ENCODE results near the gene ACOT11. TPM values are rescaled to one million over a fixed set of nuclear protein-coding genes. Genes with fewer than 3 reads are reported as not detected.
"Not testable (repeated sequence)": the region's sequence is repeated elsewhere in the genome, so short reads cannot be mapped to it uniquely, and the experiment has no call there.

ACOT11 gene
- total RNA-seq, 2 experiments from 2014 or later: 2.0 TPM

DNA sequence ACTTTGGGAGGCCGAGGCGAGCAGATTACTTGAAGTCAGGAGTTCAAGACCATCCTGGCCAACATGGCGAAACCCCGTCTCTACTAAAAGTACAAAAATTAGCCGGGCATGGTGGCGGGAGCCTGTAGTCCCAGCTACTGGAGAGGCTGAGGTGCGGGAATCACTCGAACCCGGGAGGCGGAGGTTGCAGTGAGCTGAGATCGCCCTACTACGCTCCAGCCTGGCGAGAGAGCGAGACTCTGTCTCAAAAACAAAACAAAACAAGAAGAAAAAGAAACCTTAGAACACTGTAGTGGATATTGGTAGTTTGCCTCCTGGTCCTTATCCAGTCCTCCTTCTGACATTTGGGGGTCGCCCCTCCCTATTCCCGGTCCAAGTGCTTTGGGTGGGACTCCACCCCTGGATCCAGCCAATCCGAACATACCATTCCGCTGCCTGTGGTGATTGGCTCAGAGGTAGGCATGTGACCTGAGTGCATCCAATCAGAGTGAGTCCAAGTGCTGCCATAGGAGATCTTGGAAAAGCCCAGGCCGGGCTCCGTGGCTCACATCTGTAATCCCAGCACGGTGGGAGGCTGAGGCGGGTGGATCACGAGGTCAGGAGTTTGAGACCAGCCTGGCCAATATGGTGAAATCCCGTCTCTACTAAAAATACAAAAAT lies 34.0 kb upstream of the ACOT11 start:
- ATAC-seq; H3K9me3 Mint-ChIP-seq (ENCODE audit: low read depth); H3K36me3 Mint-ChIP-seq (ENCODE audit: low read depth); H3K27me3 Mint-ChIP-seq; POLR2A ChIA-PET; intact Hi-C loops (cut with DNase I, micrococcal nuclease); H3K4me3 Mint-ChIP-seq; H3K27ac Mint-ChIP-seq; DNase-seq; H3K4me1 Mint-ChIP-seq; CTCF ChIA-PET: not testable (repeated sequence)

DNA sequence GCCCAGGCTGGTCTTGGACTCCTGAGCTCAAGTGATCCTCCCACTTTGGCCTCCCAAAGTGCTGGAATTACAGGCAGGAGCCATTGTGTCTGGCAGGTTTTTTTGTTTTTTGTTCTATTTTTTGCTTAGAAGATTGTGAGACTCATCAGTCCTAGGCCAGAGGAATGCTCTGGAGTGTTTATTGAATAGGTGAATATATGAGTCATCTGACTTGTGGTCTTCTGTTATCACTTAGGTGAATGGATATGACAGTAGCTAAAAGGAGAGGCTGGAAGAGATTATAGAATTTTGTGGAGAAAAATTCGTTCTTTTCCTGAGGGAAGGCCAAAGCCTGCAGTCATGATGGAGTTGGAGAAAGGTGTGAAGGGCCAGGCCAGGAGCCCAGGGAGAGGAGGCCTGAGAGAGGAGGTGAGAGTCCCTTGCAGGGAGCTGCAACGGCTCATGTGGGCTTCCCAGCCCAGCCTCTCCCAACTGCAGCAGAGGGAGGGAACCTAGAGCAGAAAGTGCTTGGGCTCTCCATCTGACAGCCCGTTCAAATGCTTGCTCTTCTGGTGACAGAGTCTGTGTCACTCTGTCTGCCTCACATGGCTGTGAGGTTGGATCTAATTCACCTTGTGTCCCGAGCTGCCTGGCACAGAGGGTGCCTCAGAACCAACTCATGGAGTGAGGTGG lies 31.6 kb upstream of the ACOT11 start:
- H3K27me3 Mint-ChIP-seq: no peaks in the 10 kb centered on the region
- no peaks in the 10 kb centered on the region for H3K4me1 Mint-ChIP-seq
- intact Hi-C loops (cut with DNase I, micrococcal nuclease): no loop called here
- ChIA-PET POLR2A (no interaction called here), CTCF (interaction anchor here (0.6 kb wide), 1 partner anchor 342 kb away, joined by 3 read pairs; no protein-coding TSS in a partner anchor)
- ATAC-seq (no peak), DNase-seq (no peak)
- no peak overlapping the region for H3K4me3 Mint-ChIP-seq
- H3K27ac Mint-ChIP-seq: no peak overlapping the region
- no peaks in the 10 kb centered on the region for H3K9me3 Mint-ChIP-seq (ENCODE audit: low read depth)
- H3K36me3 Mint-ChIP-seq (ENCODE audit: low read depth): no peaks in the 10 kb centered on the region

DNA sequence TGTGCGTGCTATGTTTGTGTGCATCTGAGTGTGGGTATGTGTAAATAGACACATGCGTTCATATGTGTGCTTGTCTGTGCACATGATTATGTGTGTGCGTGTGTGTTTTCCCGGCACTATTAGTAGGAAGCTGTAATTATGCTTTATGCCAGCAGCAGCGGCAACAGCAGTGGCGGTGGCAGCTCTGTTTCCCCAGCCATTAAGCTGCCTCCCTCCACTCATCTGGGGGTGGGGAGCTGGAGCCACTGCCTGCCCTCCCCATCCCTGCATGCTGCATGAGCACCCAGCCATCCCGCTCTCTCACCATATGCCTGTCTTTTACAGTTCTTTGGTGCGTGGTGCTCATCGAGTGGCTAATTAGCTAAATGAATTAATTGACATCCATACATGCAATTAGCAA lies 30.5 kb upstream of the ACOT11 start:
- intact Hi-C loops (cut with DNase I, micrococcal nuclease): no loop called here
- DNase-seq (no peak), ATAC-seq (no peak)
- CTCF ChIA-PET: interaction anchor here (1.2 kb wide), 1 partner anchor 14 kb away, joined by 3 read pairs; no protein-coding TSS in a partner anchor
- no peaks in the 10 kb centered on the region for H3K9me3 Mint-ChIP-seq (ENCODE audit: low read depth)
- H3K27me3 Mint-ChIP-seq: no peaks in the 10 kb centered on the region
- H3K36me3 Mint-ChIP-seq (ENCODE audit: low read depth): no peaks in the 10 kb centered on the region
- H3K27ac Mint-ChIP-seq: no peak overlapping the region
- POLR2A ChIA-PET: no interaction called here
- H3K4me1 Mint-ChIP-seq: no peaks in the 10 kb centered on the region
- H3K4me3 Mint-ChIP-seq: no peak overlapping the region

DNA sequence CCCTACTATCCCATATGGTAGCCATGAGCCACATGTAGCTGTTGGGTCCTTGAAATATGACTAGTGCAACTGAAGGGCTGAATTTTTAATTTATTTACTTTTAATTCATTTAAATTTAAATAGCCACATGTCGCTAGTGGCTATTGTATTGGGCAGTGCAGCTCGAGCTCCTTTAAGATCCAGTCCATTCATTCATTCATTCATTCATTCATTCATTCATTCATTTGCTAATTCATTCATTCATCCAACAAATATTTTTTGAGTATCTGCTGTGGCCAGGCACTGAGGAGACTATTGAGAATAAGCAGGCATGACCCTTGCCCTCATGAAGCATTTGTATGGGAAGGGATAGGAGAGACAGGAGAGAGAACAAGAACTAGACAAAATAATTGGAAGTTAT lies 29.5 kb upstream of the ACOT11 start:
- no peaks in the 10 kb centered on the region for H3K9me3 Mint-ChIP-seq (ENCODE audit: low read depth)
- CTCF ChIA-PET: interaction anchor here (0.6 kb wide), 1 partner anchor 123 kb away, joined by 3 read pairs; the partner anchor contains the start of gene MROH7
- H3K4me3 Mint-ChIP-seq: no peak overlapping the region
- no peak for DNase-seq
- H3K27me3 Mint-ChIP-seq: no peaks in the 10 kb centered on the region
- no peaks in the 10 kb centered on the region for H3K36me3 Mint-ChIP-seq (ENCODE audit: low read depth)
- intact Hi-C loops (cut with DNase I, micrococcal nuclease): no loop called here
- POLR2A ChIA-PET: no interaction called here
- no peak overlapping the region for H3K27ac Mint-ChIP-seq
- no peak for ATAC-seq
- no peaks in the 10 kb centered on the region for H3K4me1 Mint-ChIP-seq

DNA sequence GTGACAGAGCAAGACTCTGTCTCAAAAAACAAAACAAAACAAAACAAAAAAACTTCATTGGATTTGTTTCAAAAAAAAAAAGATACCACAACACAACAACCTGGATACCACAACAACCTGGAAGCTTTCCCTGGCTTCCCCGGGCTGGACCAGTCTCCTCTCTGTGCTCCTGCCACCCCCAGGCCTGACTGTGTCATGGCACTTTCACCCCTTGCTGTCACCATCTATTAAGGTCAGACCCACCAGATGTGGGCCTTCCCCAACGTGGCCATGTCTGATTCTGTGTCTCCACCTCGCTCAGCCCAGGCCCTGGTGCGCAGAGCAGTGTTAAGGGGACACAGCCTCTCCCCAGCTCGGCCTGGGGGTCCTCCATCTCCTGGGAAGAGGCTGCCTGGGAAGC lies 28.3 kb upstream of the ACOT11 start:
- ChIA-PET POLR2A (no interaction called here), CTCF (no interaction called here)
- no peak for ATAC-seq
- intact Hi-C loops (cut with DNase I, micrococcal nuclease): no loop called here
- Mint-ChIP-seq H3K36me3 (ENCODE audit: low read depth) (no peaks in the 10 kb centered on the region), H3K27me3 (no peaks in the 10 kb centered on the region), H3K4me1 (no peaks in the 10 kb centered on the region), H3K9me3 (ENCODE audit: low read depth) (no peaks in the 10 kb centered on the region), H3K27ac (no peak overlapping the region), H3K4me3 (no peak overlapping the region)
- DNase-seq: peak; percentile 36

DNA sequence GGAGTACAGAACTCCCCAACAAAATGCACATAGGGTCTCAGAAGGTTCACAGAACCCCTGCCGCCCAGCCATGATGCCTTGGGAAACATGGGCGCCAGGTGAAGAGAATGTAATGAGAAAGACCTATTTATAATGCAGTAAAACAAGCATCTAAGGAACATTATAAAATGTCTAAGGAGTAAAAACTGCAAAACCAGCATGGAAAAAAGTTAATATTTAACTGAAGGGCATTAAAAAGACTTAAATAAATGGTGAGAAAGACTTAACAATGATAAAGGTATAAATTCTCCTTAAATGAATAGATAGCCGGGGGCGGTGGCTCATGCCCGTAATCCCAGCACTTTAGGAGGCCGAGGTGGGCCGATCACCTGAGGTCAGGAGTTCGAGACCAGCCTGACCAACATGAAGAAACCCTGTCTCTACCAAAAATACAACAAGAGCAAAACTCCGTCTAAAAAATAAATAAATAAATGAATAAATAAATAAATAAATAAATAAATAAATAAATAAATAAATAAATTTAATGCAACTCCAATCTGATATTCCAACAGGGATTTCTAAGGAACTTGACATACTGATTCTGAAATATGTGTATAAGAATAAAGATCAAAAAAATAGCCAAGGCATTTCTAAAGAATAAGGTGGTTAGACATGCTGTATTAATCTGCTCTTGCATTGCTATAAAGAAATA lies 27.3 kb upstream of the ACOT11 start:
- intact Hi-C loops (cut with DNase I, micrococcal nuclease): no loop called here
- DNase-seq: no peak
- H3K9me3 Mint-ChIP-seq (ENCODE audit: low read depth): no peaks in the 10 kb centered on the region
- ChIA-PET POLR2A (no interaction called here), CTCF (no interaction called here)
- H3K36me3 Mint-ChIP-seq (ENCODE audit: low read depth): no peaks in the 10 kb centered on the region
- no peaks in the 10 kb centered on the region for H3K4me1 Mint-ChIP-seq
- H3K27me3 Mint-ChIP-seq: no peaks in the 10 kb centered on the region
- H3K4me3 Mint-ChIP-seq: no peak overlapping the region
- H3K27ac Mint-ChIP-seq: no peak overlapping the region
- no peak for ATAC-seq

DNA sequence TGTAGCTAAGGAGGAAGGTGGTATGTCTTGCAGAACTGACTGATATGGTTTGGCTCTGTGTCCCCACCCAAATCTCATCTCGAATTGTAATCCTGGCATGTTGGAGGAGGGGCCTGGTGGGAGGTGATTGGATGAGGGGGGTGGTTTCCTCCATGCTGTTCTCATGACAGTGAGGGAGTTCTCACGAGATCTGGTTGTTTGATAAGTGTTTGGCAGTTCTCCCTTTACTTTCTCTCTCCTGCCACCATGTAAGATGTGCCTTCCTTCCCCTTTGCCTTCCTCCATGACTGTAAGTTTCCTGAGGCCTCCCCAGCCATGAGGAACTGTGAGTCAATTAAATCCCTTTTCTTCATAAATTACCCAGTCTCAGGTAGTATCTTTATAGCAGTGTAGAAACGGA lies 21.5 kb upstream of the ACOT11 start:
- H3K36me3 Mint-ChIP-seq (ENCODE audit: low read depth); ATAC-seq; intact Hi-C loops (cut with DNase I, micrococcal nuclease); H3K27me3 Mint-ChIP-seq; CTCF ChIA-PET; H3K4me3 Mint-ChIP-seq; POLR2A ChIA-PET; DNase-seq; H3K4me1 Mint-ChIP-seq; H3K27ac Mint-ChIP-seq; H3K9me3 Mint-ChIP-seq (ENCODE audit: low read depth): not testable (repeated sequence)

DNA sequence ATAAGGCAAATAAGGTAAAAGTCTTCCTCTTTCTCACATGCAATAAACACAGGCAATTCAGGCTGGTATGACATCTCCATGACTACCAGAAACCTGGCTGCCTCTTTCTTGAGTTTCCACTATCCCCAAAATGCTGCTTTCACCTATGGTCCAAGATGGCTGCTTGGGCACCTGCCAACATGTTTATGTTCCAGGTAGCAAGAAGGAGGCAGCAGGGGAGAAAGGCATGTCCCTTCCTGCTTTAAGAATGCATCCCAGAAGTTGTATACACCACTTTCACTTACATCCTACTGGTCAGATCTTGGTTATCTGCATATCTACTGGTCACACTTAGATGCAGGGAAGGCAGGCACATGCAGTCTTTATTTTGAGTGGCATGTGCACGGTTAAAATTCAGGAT lies 19.4 kb upstream of the ACOT11 start:
- H3K27ac Mint-ChIP-seq: no peak overlapping the region

DNA sequence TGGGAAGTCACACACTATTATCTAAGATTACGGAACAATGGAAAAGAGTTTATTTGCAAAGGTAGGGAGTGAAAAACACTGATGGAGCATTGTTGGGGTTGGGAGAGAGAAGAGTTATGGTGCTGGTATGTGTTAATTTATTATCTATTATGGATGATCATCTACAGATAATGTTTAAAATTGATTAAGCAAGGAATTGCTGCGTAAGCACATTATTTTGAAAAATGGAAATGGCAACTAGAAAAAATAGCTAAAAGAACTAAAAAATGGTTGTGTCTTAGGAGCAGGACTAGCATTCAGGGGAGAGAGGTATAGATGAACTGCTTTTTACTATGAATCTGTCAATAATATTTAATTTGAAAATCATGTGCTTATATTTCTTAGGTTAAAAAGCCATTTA lies 16.0 kb upstream of the ACOT11 start:
- H3K27me3 Mint-ChIP-seq: peaks cover under 1% of the 10 kb centered on the region
- no peaks in the 10 kb centered on the region for H3K4me1 Mint-ChIP-seq
- POLR2A ChIA-PET: interaction anchor here (0.6 kb wide), 1 partner anchor 479 kb away, joined by 3 read pairs; the partner anchor contains the start of gene TMEM59
- H3K9me3 Mint-ChIP-seq (ENCODE audit: low read depth): no peaks in the 10 kb centered on the region
- ATAC-seq: no peak
- no peaks in the 10 kb centered on the region for H3K36me3 Mint-ChIP-seq (ENCODE audit: low read depth)
- intact Hi-C loops (cut with DNase I, micrococcal nuclease): no loop called here
- H3K27ac Mint-ChIP-seq: no peak overlapping the region
- no peak for DNase-seq
- CTCF ChIA-PET: interaction anchor here (1.1 kb wide), 1 partner anchor 14 kb away, joined by 3 read pairs; no protein-coding TSS in a partner anchor
- no peak overlapping the region for H3K4me3 Mint-ChIP-seq

More for the DNA sequence above, 19.4 kb upstream of the ACOT11 start:
- H3K9me3 Mint-ChIP-seq (ENCODE audit: low read depth): no peaks in the 10 kb centered on the region
- H3K36me3 Mint-ChIP-seq (ENCODE audit: low read depth): no peaks in the 10 kb centered on the region
- CTCF ChIA-PET: no interaction called here
- intact Hi-C loops (cut with DNase I, micrococcal nuclease): no loop called here
- no peaks in the 10 kb centered on the region for H3K4me1 Mint-ChIP-seq
- DNase-seq (no peak), ATAC-seq (no peak)
- POLR2A ChIA-PET: no interaction called here
- H3K27me3 Mint-ChIP-seq: no peaks in the 10 kb centered on the region
- no peak overlapping the region for H3K4me3 Mint-ChIP-seq

DNA sequence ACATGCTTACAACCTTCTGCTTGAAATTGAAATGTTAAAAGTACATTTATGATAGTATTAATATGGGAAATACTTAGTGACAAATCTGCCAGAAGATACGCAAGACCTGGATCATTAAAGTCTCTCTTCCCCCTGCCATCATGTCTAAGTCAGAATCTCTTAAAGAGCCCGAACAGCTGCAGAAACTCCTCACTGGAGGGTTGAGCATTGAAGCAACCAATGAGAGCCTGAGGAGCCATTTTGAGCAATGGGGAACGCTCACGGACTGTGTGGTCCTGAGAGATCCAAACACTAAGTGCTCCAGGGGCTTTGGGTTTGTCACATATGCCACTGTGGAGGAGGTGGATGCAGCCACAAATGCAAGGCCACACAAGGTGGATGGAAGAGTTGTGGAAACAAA lies 11.4 kb upstream of the ACOT11 start:
- H3K4me1 Mint-ChIP-seq; H3K9me3 Mint-ChIP-seq (ENCODE audit: low read depth); ATAC-seq; H3K36me3 Mint-ChIP-seq (ENCODE audit: low read depth); H3K4me3 Mint-ChIP-seq; H3K27me3 Mint-ChIP-seq; CTCF ChIA-PET; intact Hi-C loops (cut with DNase I, micrococcal nuclease); DNase-seq; POLR2A ChIA-PET; H3K27ac Mint-ChIP-seq: not testable (repeated sequence)

DNA sequence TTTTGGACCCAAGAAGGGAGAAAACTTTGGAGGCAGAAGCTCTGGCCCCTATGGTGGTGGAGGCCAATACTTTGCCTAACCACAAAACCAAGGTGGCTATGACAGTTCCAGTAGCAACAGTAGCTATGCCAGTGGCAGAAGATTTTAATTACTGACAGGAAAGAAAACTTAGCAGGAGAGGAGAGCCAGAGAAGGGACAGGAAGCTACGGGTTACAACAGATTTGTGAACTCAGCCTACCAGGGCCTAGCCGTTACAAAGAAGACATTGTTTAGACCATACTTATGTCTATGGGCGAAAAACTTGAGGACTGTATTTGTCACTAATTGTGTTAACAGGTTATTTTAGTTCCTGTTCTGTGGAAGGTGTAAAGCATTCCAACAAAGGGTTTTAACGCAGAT lies 10.4 kb upstream of the ACOT11 start:
- Mint-ChIP-seq H3K4me1 (peaks cover 8% of the 10 kb centered on the region), H3K9me3 (ENCODE audit: low read depth) (no peaks in the 10 kb centered on the region), H3K27me3 (peaks cover 5% of the 10 kb centered on the region), H3K36me3 (ENCODE audit: low read depth) (no peaks in the 10 kb centered on the region), H3K27ac (no peak overlapping the region), H3K4me3 (no peak overlapping the region)
- intact Hi-C loops (cut with DNase I, micrococcal nuclease): no loop called here
- POLR2A ChIA-PET: no interaction called here
- CTCF ChIA-PET: interaction anchor here (0.9 kb wide), 1 partner anchor 469 kb away, joined by 3 read pairs; no protein-coding TSS in a partner anchor
- no peak for DNase-seq
- no peak for ATAC-seq

DNA sequence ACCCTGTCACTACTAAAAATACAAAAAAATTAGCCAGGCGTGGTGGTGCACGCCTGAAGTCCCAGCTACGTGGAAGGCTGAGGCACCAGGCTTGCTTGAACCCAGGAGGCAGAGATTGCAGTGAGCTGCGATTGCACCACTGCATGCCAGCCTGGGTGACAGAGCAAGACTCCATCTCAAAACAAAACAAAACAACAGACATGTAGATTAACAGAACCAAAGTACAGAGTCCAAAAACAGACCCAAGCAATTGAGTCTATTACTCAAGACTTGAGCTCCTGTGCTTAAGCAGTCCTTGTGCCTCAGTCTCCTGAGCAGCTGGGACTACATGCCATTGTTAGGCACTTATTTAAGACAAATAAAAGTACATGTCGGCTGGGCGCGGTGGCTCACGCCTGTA lies 9.5 kb upstream of the ACOT11 start:
- H3K4me1 Mint-ChIP-seq: peaks cover 17% of the 10 kb centered on the region
- intact Hi-C loops (cut with DNase I, micrococcal nuclease): no loop called here
- CTCF ChIA-PET: no interaction called here

More for the DNA sequence above, 9.5 kb upstream of the ACOT11 start:
- H3K4me3 Mint-ChIP-seq: no peak overlapping the region
- H3K27ac Mint-ChIP-seq: no peak overlapping the region
- no peak for DNase-seq
- no peak for ATAC-seq
- H3K27me3 Mint-ChIP-seq: peaks cover 5% of the 10 kb centered on the region
- H3K36me3 Mint-ChIP-seq (ENCODE audit: low read depth): no peaks in the 10 kb centered on the region
- POLR2A ChIA-PET: no interaction called here
- H3K9me3 Mint-ChIP-seq (ENCODE audit: low read depth): no peaks in the 10 kb centered on the region
